ENCODE measurements around the gene MFSD6.

DNA sequence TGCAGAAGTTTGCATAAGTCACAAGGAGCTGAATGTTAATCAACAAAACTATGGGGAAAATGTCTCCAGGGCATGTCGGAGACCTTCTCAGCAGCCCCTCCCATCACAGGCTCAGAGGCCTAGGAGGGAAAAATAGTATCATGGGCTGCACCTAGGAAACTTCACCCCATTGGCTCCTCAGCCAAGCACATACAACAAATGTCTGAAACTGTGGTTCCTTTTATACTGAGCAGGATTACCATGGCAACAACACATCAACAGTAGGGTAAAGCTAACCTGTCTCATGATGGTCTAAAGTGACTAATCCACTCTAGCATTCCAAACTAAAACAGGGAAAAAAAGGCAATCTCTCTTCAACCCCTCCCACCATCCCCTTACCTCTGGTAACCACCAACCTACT is 129.6 kb downstream of the MFSD6 start:
- TF ChIP-seq, protein P1, sequence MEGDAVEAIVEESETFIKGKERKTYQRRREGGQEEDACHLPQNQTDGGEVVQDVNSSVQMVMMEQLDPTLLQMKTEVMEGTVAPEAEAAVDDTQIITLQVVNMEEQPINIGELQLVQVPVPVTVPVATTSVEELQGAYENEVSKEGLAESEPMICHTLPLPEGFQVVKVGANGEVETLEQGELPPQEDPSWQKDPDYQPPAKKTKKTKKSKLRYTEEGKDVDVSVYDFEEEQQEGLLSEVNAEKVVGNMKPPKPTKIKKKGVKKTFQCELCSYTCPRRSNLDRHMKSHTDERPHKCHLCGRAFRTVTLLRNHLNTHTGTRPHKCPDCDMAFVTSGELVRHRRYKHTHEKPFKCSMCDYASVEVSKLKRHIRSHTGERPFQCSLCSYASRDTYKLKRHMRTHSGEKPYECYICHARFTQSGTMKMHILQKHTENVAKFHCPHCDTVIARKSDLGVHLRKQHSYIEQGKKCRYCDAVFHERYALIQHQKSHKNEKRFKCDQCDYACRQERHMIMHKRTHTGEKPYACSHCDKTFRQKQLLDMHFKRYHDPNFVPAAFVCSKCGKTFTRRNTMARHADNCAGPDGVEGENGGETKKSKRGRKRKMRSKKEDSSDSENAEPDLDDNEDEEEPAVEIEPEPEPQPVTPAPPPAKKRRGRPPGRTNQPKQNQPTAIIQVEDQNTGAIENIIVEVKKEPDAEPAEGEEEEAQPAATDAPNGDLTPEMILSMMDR (IDR thresholded peaks at IDR 0.05), result no peak
- no peak for TF ChIP-seq POLR2A (IDR thresholded peaks at IDR 0.05)
